ENCODE measurements around the gene SLC33A1.
"Not testable (repeated sequence)": the region's sequence is repeated elsewhere in the genome, so short reads cannot be mapped to it uniquely, and the experiment has no call there.

The SLC33A1 gene

DNA sequence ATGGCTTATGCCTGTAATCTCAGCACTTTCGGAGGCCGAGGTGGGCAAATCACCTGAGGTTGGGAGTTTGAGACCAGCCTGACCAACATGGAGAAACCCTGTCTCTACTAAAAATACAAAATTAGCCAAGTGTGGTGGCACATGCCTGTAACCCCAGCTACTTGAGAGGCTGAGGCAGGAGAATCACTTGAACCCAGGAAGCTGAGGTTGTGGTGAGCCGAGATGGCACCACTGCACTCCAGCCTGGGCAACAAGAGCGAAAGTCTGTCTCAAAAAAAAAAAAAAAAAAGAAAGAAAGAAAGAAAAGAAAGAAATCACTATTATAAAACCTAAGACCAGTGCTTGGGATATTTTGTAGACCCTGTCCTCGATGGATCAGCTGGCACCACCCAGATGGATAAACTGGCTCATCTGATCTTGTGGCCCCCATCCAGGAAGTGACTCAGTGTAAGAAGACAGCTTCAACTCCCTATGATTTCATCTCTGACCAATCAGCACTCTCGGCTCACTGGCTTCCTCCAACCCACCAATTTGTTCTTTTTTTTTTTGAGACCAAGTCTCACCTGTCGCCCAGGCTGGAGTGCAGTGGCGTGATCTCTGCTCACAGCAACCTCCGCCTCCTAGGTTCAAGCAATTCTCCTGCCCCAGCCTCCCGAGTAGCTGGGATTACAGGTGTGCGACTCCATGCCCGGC is 8.2 kb upstream of the SLC33A1 start:
- DNase-seq (ENCODE audit: low read depth in 1 of 2, low spot score in 1 of 2): peak; percentile 21 to 39

GRCh38 chr3:155861476-155862183 is 7.4 kb upstream of the SLC33A1 start:
- no peak for DNase-seq (ENCODE audit: low read depth in 1 of 2, low spot score in 1 of 2)

DNA sequence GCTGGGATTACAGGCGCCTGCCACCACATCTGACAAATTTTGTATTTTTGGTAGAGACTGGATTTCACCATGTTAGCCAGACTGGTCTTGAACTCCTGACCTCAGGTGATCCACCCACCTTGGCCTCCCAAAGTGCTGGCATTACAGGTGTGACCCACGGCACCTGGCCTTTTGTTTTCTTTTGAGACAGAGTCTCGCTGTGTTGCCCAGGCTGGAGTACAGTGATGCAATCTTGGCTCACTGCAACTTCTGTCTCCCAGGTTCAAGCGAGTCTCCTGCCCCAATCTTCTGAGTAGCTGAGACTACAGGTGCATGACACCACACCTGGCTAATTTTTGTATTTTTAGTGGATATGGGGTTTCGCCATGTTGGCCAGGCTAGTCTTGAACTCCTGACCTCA is 6.2 kb upstream of the SLC33A1 start:
- not testable (repeated sequence) for DNase-seq (ENCODE audit: low read depth in 1 of 2, low spot score in 1 of 2)

DNA sequence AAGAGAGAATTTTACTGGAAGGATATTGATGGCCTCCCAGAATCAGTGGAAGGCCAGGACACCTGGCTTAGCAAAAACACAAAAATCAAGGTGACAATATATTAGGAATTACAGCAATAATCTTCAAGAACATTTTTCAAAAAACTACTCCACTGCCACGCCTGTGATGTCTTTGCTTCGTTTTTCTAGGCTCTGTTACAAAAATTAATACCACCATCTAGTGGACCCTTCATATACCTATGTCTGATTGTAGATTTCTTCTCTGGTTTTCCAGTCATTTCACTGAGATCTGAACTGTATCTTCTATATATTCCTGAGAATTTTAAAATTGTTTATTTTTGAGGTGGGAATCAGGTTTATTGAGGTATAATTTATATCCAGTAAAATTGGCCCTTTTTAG is 5.6 kb upstream of the SLC33A1 start:
- DNase-seq (ENCODE audit: low read depth in 1 of 2, low spot score in 1 of 2): no peak

GRCh38 chr3:155853214-155854140 is 750 bp downstream of the SLC33A1 start:
- DNase-seq (ENCODE audit: low read depth in 1 of 2, low spot score in 1 of 2): peak in 1 of 2 donors; percentile 12

DNA sequence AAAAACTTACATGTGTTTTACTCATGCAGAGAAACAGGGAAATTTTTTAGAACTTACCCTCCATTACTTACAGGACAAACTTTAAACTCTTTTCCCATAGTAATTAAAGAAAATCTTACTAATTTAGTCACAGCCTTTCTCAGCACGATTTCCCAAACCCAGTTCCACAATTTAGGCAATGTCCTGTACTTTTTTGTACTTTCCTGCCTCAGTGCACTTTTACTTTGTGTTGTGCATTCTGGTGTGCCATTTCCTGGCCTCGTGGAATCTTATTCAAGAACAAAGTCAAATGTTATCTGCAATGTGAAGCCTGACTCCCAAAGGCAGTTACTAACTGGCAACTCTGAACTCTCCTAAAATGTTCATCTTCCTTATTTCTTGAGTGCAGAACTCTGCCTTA is 1.9 kb downstream of the SLC33A1 start:
- no peak for DNase-seq (ENCODE audit: low read depth in 1 of 2, low spot score in 1 of 2)

- not testable (repeated sequence) for DNase-seq (ENCODE audit: low read depth in 1 of 2, low spot score in 1 of 2)
Observed at GRCh38 chr3:155849404-155849803, 4.8 kb downstream of the SLC33A1 start.

GRCh38 chr3:155847993-155848392 is 6.2 kb downstream of the SLC33A1 start:
- DNase-seq (ENCODE audit: low read depth in 1 of 2, low spot score in 1 of 2): no peak

- DNase-seq (ENCODE audit: low read depth in 1 of 2, low spot score in 1 of 2): no peak
Observed at GRCh38 chr3:155846119-155846518, 8.1 kb downstream of the SLC33A1 start.

DNA sequence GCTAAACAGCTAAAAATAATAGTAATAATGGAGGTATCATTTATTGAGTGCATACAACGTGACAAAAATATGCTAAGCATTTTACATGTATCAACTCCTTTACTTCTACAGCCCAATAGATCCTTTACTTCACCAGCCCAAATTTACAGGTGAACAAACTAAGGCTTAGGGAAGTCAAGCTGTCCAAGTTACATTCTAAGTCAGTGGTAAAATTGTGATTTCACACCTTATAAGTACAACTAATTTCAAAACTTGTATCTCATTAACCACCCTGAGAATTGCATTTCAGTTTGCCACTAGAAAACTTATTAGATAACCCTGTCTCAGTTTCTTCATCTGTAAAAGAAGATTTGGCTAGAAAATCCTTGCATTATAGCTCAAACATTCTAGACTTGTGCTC is 10.7 kb downstream of the SLC33A1 start:
- no peak for DNase-seq (ENCODE audit: low read depth in 1 of 2, low spot score in 1 of 2)

DNA sequence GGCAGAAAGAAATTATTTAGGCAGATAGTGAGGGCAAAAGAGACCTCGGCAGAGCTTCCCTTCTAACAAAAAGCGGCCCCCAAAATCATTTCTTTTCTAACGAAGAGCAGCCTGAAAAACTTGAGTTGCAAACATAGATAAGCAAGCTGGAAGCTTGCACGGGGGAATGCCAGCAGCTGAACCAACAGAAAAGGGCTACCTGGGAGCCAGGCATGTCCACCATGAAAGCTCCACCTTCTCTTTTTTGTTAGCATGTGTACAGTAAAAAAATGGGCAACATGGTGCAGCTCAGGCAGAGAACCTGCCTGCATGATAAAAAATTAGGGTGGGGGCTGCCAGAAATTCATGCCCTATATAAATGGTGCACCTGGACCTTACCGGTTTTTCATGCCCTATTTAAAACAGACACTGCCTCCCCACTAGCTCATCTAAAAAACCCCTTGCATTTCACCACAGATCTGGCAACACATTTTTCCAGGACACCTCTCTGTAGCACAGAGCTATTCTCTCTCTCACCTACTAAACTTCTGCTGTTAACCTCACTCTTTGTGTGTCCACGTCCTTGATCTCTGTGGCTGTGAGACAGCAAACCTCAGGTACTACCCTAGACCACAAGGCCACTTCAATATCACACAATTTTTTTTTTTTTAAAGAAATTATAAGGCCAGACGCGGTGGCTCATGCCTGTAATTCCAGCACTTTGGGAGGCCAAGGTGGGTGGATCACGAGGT is 18.7 kb downstream of the SLC33A1 start:
- DNase-seq (ENCODE audit: low read depth in 1 of 2, low spot score in 1 of 2): no peak

GRCh38 chr3:155828490-155829098 is 25.6 kb downstream of the SLC33A1 start:
- not testable (repeated sequence) for DNase-seq (ENCODE audit: low read depth in 1 of 2, low spot score in 1 of 2)

DNA sequence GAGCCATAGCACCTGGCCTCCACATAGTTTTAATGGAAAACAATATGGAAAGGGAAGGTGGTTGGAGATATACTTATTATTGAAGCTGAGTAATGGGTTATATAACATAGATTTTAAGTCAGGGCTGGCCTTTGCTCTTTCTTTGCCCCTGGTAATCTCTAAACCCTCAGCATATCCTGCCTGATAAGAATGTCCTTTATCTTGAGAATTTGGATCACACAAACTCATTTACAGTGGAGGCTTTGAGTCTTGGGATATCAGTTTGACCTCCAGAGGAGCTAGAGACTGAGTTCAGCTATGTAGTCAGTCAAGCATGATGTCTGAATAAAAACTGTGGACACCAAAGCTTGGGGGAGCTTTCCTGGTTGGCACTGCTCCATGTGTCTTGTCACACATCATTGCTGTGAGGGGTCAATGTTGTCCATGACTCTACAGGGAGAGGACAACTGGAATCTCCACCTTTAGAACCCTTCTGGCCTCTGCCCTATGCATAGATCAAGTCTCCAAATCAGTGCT is 39.1 kb downstream of the SLC33A1 start:
- DNase-seq (ENCODE audit: low read depth in 1 of 2, low spot score in 1 of 2): no peak

GRCh38 chr3:155813224-155813623 is 41.0 kb downstream of the SLC33A1 start:
- DNase-seq (ENCODE audit: low read depth in 1 of 2, low spot score in 1 of 2): not testable (repeated sequence)

DNA sequence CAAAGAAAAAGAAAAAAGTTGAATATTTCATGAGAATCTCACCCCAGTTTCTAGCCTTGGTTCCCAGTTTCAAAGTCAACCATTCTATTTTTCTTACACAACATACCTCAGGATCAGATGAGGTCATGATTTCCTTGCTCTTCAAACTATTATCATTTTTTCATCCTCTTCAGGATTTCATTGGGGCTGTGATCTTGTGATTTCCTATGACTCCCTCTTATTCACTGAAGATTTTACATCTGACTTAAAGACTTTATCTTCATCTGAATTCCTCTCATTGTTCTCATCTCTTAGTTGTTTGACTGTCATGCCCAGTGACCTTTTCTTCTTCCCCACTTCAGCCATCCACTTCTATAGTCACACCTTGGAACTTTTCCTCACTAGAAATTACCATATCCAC is 45.0 kb downstream of the SLC33A1 start:
- no peak for DNase-seq (ENCODE audit: low read depth in 1 of 2, low spot score in 1 of 2)

DNA sequence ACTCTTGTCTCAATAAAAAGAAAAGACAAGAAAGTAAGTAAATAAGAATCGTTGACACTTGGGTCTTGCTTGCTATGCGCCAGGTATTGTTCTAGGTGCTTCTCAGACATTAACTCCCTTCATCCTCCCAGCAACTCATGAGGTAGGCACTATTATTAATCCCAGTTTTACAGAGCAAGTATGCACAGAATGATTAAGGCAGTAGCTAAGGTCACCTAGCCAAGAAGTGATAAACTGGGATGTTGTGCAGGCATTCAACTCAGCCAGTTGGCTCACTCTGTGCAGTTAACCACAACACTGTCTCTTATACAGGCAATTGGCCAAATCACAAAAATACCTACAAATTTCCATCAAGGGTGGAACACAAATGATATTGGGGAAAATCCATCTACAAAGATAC is 46.4 kb downstream of the SLC33A1 start:
- DNase-seq (ENCODE audit: low read depth in 1 of 2, low spot score in 1 of 2): no peak

GRCh38 chr3:155805802-155806618 is 48.2 kb downstream of the SLC33A1 start, which contains the start of gene C3orf33:
Gene C3orf33, minus strand, starts transcription at chr3:155806278. Its CDS starts 26 bp downstream, at chr3:155806252.
- peak; percentile 41 to 68 for DNase-seq (ENCODE audit: low read depth in 1 of 2, low spot score in 1 of 2)

DNA sequence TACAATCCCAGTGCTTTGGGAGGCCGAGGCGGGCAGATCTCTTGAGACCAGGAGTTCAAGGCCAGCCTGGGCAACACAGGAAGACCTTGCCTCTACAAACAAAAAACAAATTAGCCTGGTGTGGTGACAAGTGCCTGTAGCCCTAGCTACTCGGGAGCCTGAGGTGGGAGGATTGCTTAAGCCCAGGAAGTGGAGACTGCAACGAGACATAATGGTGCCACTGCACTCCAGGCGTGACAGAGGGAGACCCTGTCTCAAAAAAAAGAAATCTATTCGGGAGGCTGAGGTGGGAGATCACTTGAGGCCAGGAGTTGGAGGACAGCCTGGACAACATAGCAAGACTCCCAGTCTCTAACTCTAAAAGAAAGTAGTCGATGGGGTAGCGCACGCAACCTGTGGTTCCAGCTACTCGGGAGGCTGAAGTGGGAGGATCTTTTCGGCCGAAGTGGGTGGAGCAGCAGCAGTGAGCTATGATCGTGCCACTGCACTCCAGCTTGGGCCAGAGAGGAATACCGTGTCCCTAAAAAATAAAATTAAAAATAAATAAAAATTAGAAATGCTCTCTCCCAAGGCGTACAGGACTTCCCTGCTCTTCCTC is 48.9 kb downstream of the SLC33A1 start:
- no peak for DNase-seq (ENCODE audit: low read depth in 1 of 2, low spot score in 1 of 2)

DNA sequence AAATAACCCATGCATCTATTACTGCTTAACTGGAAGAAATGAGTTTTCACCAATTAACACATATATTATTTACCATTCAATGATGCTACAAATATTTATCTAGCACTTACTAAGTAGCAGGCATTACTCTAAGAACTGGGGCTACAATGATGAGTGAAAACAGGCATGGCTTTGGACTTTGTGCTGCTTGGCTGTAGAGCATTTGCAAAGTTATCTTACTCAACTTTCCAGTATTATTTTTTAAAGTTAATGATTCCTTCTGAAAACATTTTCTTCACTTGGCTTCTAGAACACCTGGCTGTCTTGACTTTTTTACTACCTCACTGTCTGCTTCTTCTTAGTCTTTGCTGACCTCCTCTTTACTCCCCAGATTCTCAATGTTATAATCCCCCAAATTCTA is 49.9 kb downstream of the SLC33A1 start:
- DNase-seq (ENCODE audit: low read depth in 1 of 2, low spot score in 1 of 2): no peak
